Transverse colon (tissue), 4 donors: Measurements from ENCODE around the gene SMAD4. TPM values are rescaled to one million over a fixed set of nuclear protein-coding genes. Genes with fewer than 3 reads are reported as not detected.
"Not testable (repeated sequence)": the region's sequence is repeated elsewhere in the genome, so short reads cannot be mapped to it uniquely, and the experiment has no call there.

Source experiments
- DNase-seq: peaks from one replicate; pipeline ENCODE4 v3.0.0-alpha.2; 2019
- H3K27ac ChIP-seq, 4 donors: fragments of 200-600 bp; sonication (generic); 2 replicates each; pipeline ENCODE4 v1.5.1; 2016 to 2018; ENCODE audit warnings: inconsistent platforms in 4 of 4
- H3K27me3 ChIP-seq: fragments of 200-600 bp; sonication (generic); 2 replicates; pipeline ENCODE4 v1.5.1; 2017; ENCODE audit warnings: inconsistent platforms
- H3K36me3 ChIP-seq, 4 donors: fragments of 200-600 bp; sonication (generic); 2 replicates each; pipeline ENCODE4 v1.5.1; 2017 to 2019; ENCODE audit warnings: inconsistent platforms in 4 of 4
- H3K4me1 ChIP-seq, 4 donors: fragments of 200-600 bp; sonication (generic); 2 replicates each; pipeline ENCODE4 v1.5.1; 2017 to 2020; ENCODE audit warnings: inconsistent platforms in 4 of 4
- H3K4me3 ChIP-seq, 4 donors: fragments of 200-600 bp; sonication (generic); 1 replicate in 1 of 4; 2 replicates in 3 of 4; pipeline versions ENCODE4 v1.5.1 to v1.6.1; 2017 to 2019; ENCODE audit warnings: inconsistent platforms in 4 of 4
- H3K9me3 ChIP-seq, 2 donors: fragments of 200-600 bp; sonication (generic); 2 replicates each; pipeline ENCODE4 v1.5.1; 2017 to 2019; ENCODE audit warnings: inconsistent platforms in 2 of 2
- CTCF ChIP-seq, 5 experiments: fragments of 200-600 bp in 3 of 5; fragments of 450-650 bp in 2 of 5; sonication (generic) in 3 of 5; IDR thresholded peaks; 1 replicate in 2 of 5; 2 replicates in 3 of 5; pipeline ENCODE4 v1.5.1; 2016 to 2017; ENCODE audit warnings: antibody characterized with exemption in 5 of 5, inconsistent platforms in 3 of 5, mild to moderate bottlenecking in 2 of 5, moderate library complexity in 1 of 5
- EP300 ChIP-seq: sonication (generic); formaldehyde crosslinking; IDR thresholded peaks from one replicate; pipeline ENCODE4 v1.6.1; 2017; ENCODE audit warnings: antibody characterized with exemption, low read depth
- POLR2A ChIP-seq: fragments of 450-650 bp; IDR thresholded peaks from one replicate; pipeline ENCODE4 v1.6.1; 2016; ENCODE audit warnings: antibody characterized with exemption, mild to moderate bottlenecking, moderate library complexity
- POLR2AphosphoS5 ChIP-seq, 3 donors: sonication (generic); formaldehyde crosslinking; IDR thresholded peaks; one replicate each; pipeline ENCODE4 v1.6.1; 2016; ENCODE audit warnings: antibody characterized with exemption in 3 of 3
- WGBS, 2 donors: methylation state at CpG; one replicate each; pipeline ENCODE4 v1.1.5; 2018; ENCODE audit warnings: low coverage in 1 of 2; 5-methylcytosine and 5-hydroxymethylcytosine counted together
- in situ Hi-C, 4 donors: fragments of 200-750 bp; cut with MboI; loops; one replicate each; pipeline versions ENCODE4 v1.15.0 to v1.15.1; 2017; ENCODE audit warnings: low sequenced_read_pairs in 3 of 4, low pct_ligation_motif_present in 1 of 4, low pct_unique_long_range_greater_than_20kb in 1 of 4
- intact Hi-C: fragments of 100-400 bp; cut with DNase I; formaldehyde crosslinking; loops from one replicate; pipeline ENCODE4 v1.15.1; 2023; ENCODE audit warnings: low total_unique reads
- total RNA-seq, 4 donors: library from RNA; depleted of rRNA; stranded (reverse); fragments of >200 nt; gene quantifications; one replicate each; pipeline ENCODE4 v1.1.0, GENCODE V29; 2016

Gene SMAD4
- total RNA-seq, 4 donors from 2014 or later, result 77.1 to 172 (median 85.6) TPM

GRCh38 chr18:51092117-51092516, 62.1 kb downstream of the SMAD4 start:
- intact Hi-C loops, result no loop called here
- Histone ChIP-seq H3K27me3 (no peaks in the 10 kb centered on the region), H3K4me1 (peaks cover 0 to 2% (median 0%) of the 10 kb centered on the region in 4 donors), H3K9me3 (peaks cover 5 to 8% of the 10 kb centered on the region in 2 donors), H3K27ac (no peak overlapping the region), H3K36me3 (peaks cover 0 to 3% (median 0%) of the 10 kb centered on the region in 4 donors), H3K4me3 (no peak overlapping the region)
- in situ Hi-C loops, result no loop called here
- WGBS, 2 donors, result 42% methylated on average over 2 of the region's 2 CpGs; no CpG with 5 or more reads in 1 of the 2 donors
- TF ChIP-seq CTCF (IDR thresholded peaks at IDR 0.05) (no peak), POLR2AphosphoS5 (IDR thresholded peaks at IDR 0.05) (no peak)
- no peak for DNase-seq

GRCh38 chr18:51092967-51093366, 63.0 kb downstream of the SMAD4 start:
- DNase-seq, H3K9me3 ChIP-seq, H3K27me3 ChIP-seq, H3K4me3 ChIP-seq, intact Hi-C loops, H3K36me3 ChIP-seq, in situ Hi-C loops, H3K4me1 ChIP-seq, H3K27ac ChIP-seq: not testable (repeated sequence)
- 100% methylated on average over 1 of the region's 1 CpG for WGBS, 2 donors

- Histone ChIP-seq H3K4me1 (peaks cover 0 to 6% (median 1%) of the 10 kb centered on the region in 4 donors), H3K4me3 (no peak overlapping the region), H3K9me3 (no peaks in the 10 kb centered on the region), H3K36me3 (no peaks in the 10 kb centered on the region), H3K27me3 (no peaks in the 10 kb centered on the region), H3K27ac (no peak overlapping the region)
- intact Hi-C loops, result no loop called here
- in situ Hi-C loops, result no loop called here
- no peak for TF ChIP-seq CTCF (IDR thresholded peaks at IDR 0.05)
- TF ChIP-seq EP300, result no peak
- TF ChIP-seq POLR2AphosphoS5 (IDR thresholded peaks at IDR 0.05), result no peak
- no peak for TF ChIP-seq POLR2A
- DNase-seq, result no peak
- 44 to 48% methylated on average over 5 to 6 of the region's 6 CpGs for WGBS, 2 donors
Measured at GRCh38 chr18:51097021-51097822, 67.2 kb downstream of the SMAD4 start.

- Histone ChIP-seq H3K4me1 (peaks cover 0 to 6% (median 1%) of the 10 kb centered on the region in 4 donors), H3K27me3 (no peaks in the 10 kb centered on the region), H3K9me3 (no peaks in the 10 kb centered on the region), H3K4me3 (no peak overlapping the region), H3K27ac (peak overlapping the region in 1 of 4 donors; percentile 12), H3K36me3 (no peaks in the 10 kb centered on the region)
- TF ChIP-seq EP300 (no peak), POLR2AphosphoS5 (IDR thresholded peaks at IDR 0.05) (no peak), POLR2A (no peak), CTCF (IDR thresholded peaks at IDR 0.05) (no peak)
- 76 to 80% methylated on average over 2 to 5 of the region's 5 CpGs for WGBS, 2 donors
- in situ Hi-C loops, result no loop called here
- no peak for DNase-seq
- intact Hi-C loops, result no loop called here
Measured at GRCh38 chr18:51098082-51098481, 68.1 kb downstream of the SMAD4 start.
